HG03565 (cell line): Measurements from ENCODE around the gene LMBR1L.

Source experiments
- ATAC-seq: cut with Tn5 transposase; IDR thresholded peaks from one replicate; pipeline ENCODE4 v1.9.1; 2021; ENCODE audit warnings: mild to moderate bottlenecking, moderate library complexity; ENCODE audit not compliant: unreplicated experiment

The LMBR1L gene

GRCh38 chr12:49055092-49055491, 55.6 kb downstream of the LMBR1L start:
- ATAC-seq: no peak

GRCh38 chr12:49054524-49054923, 56.1 kb downstream of the LMBR1L start:
- no peak for ATAC-seq

- ATAC-seq: no peak
Measured at GRCh38 chr12:49054096-49054495, 56.6 kb downstream of the LMBR1L start.

GRCh38 chr12:49052451-49053208, 58.0 kb downstream of the LMBR1L start:
- ATAC-seq: no peak

GRCh38 chr12:49051777-49052438, 58.7 kb downstream of the LMBR1L start:
- ATAC-seq: no peak

GRCh38 chr12:49051373-49051764, 59.3 kb downstream of the LMBR1L start:
- no peak for ATAC-seq

- no peak for ATAC-seq
Measured at GRCh38 chr12:49050507-49051372, 59.9 kb downstream of the LMBR1L start.

- no peak for ATAC-seq
Measured at GRCh38 chr12:49049566-49050224, 61.0 kb downstream of the LMBR1L start.

- ATAC-seq: no peak
Measured at GRCh38 chr12:49048953-49049352, 61.7 kb downstream of the LMBR1L start.
